ENCODE data around the gene NUCB2.
"Not testable (repeated sequence)": the region's sequence is repeated elsewhere in the genome, so short reads cannot be mapped to it uniquely, and the experiment has no call there.

The NUCB2 gene

GRCh38 chr11:17258670-17259069, 17.9 kb upstream of the NUCB2 start:
- no peaks in the 10 kb centered on the region for H3K27me3 Mint-ChIP-seq
- no peak for ATAC-seq
- H3K4me1 Mint-ChIP-seq = peaks cover 29% of the 10 kb centered on the region
- no peak for DNase-seq
- H3K4me3 Mint-ChIP-seq = no peak overlapping the region
- H3K27ac Mint-ChIP-seq = peak overlapping the region in 1 of 2 donors; percentile 72
- H3K9me3 Mint-ChIP-seq = no peaks in the 10 kb centered on the region

- Mint-ChIP-seq H3K27ac (no peak overlapping the region), H3K9me3 (no peaks in the 10 kb centered on the region), H3K27me3 (no peaks in the 10 kb centered on the region), H3K4me1 (peaks cover 34% of the 10 kb centered on the region), H3K4me3 (no peak overlapping the region)
- DNase-seq (no peak), ATAC-seq (peak; percentile 72)
Measured at GRCh38 chr11:17259519-17259918, 17.0 kb upstream of the NUCB2 start.

- no peak overlapping the region for H3K4me3 Mint-ChIP-seq
- H3K4me1 Mint-ChIP-seq = peaks cover 34% of the 10 kb centered on the region
- DNase-seq (no peak), ATAC-seq (no peak)
- no peaks in the 10 kb centered on the region for H3K9me3 Mint-ChIP-seq
- H3K27me3 Mint-ChIP-seq = no peaks in the 10 kb centered on the region
- H3K27ac Mint-ChIP-seq = no peak overlapping the region
Measured at GRCh38 chr11:17260020-17260419, 16.5 kb upstream of the NUCB2 start.

- DNase-seq = no peak
- H3K4me3 Mint-ChIP-seq = no peak overlapping the region
- no peaks in the 10 kb centered on the region for H3K27me3 Mint-ChIP-seq
- no peak for ATAC-seq
- H3K4me1 Mint-ChIP-seq = peaks cover 35% of the 10 kb centered on the region
- no peak overlapping the region for H3K27ac Mint-ChIP-seq
- no peaks in the 10 kb centered on the region for H3K9me3 Mint-ChIP-seq
Measured at GRCh38 chr11:17263769-17264168, 12.8 kb upstream of the NUCB2 start.

- Mint-ChIP-seq H3K27me3 (no peaks in the 10 kb centered on the region), H3K27ac (no peak overlapping the region), H3K4me3 (no peak overlapping the region), H3K9me3 (no peaks in the 10 kb centered on the region), H3K4me1 (peaks cover 26% of the 10 kb centered on the region)
- DNase-seq = no peak
- no peak for ATAC-seq
Measured at GRCh38 chr11:17266781-17267180, 9.8 kb upstream of the NUCB2 start.

- ATAC-seq (peak; percentile 68), DNase-seq (no peak)
- Mint-ChIP-seq H3K9me3 (no peaks in the 10 kb centered on the region), H3K4me3 (no peak overlapping the region), H3K4me1 (peaks cover 26% of the 10 kb centered on the region), H3K27me3 (peaks cover 3% of the 10 kb centered on the region), H3K27ac (no peak overlapping the region)
Measured at GRCh38 chr11:17267576-17267975, 9.0 kb upstream of the NUCB2 start.

GRCh38 chr11:17268500-17268899, 8.0 kb upstream of the NUCB2 start:
- not testable (repeated sequence) for DNase-seq, H3K9me3 Mint-ChIP-seq, H3K4me3 Mint-ChIP-seq, ATAC-seq, H3K27ac Mint-ChIP-seq
- Mint-ChIP-seq H3K4me1 (peaks cover 32% of the 10 kb centered on the region), H3K27me3 (peaks cover 12% of the 10 kb centered on the region)

- Mint-ChIP-seq H3K4me1 (peaks cover 28% of the 10 kb centered on the region), H3K27ac (no peak overlapping the region), H3K9me3 (no peaks in the 10 kb centered on the region), H3K4me3 (no peak overlapping the region), H3K27me3 (peaks cover 12% of the 10 kb centered on the region)
- DNase-seq (no peak), ATAC-seq (no peak)
Measured at GRCh38 chr11:17268902-17269301, 7.6 kb upstream of the NUCB2 start.

GRCh38 chr11:17272801-17273200, 3.7 kb upstream of the NUCB2 start:
- ATAC-seq (no peak), DNase-seq (no peak)
- H3K4me3 Mint-ChIP-seq = no peak overlapping the region
- H3K9me3 Mint-ChIP-seq = no peaks in the 10 kb centered on the region
- peaks cover 37% of the 10 kb centered on the region for H3K4me1 Mint-ChIP-seq
- H3K27ac Mint-ChIP-seq = no peak overlapping the region
- H3K27me3 Mint-ChIP-seq = peaks cover 12% of the 10 kb centered on the region

GRCh38 chr11:17273211-17273610, 3.3 kb upstream of the NUCB2 start:
- DNase-seq = no peak
- Mint-ChIP-seq H3K9me3 (no peaks in the 10 kb centered on the region), H3K27ac (no peak overlapping the region), H3K4me3 (no peak overlapping the region), H3K27me3 (peaks cover 12% of the 10 kb centered on the region), H3K4me1 (peaks cover 37% of the 10 kb centered on the region)
- ATAC-seq = no peak

- Mint-ChIP-seq H3K27ac (no peak overlapping the region), H3K27me3 (peaks cover 12% of the 10 kb centered on the region), H3K4me1 (peaks cover 38% of the 10 kb centered on the region), H3K9me3 (no peaks in the 10 kb centered on the region), H3K4me3 (no peak overlapping the region)
- DNase-seq (peak in 1 of 2 donors; percentile 35), ATAC-seq (no peak)
Measured at GRCh38 chr11:17273668-17274282, 2.8 kb upstream of the NUCB2 start.

GRCh38 chr11:17275400-17276235, 921 bp upstream of the NUCB2 start:
- DNase-seq (no peak), ATAC-seq (no peak)
- H3K27me3 Mint-ChIP-seq = peaks cover 12% of the 10 kb centered on the region
- peak overlapping the region; percentile 90 to 100 for H3K27ac Mint-ChIP-seq
- H3K4me1 Mint-ChIP-seq = peaks cover 37% of the 10 kb centered on the region
- no peaks in the 10 kb centered on the region for H3K9me3 Mint-ChIP-seq
- peak overlapping the region; percentile 73 to 85 for H3K4me3 Mint-ChIP-seq

- Mint-ChIP-seq H3K9me3 (no peaks in the 10 kb centered on the region), H3K4me1 (peaks cover 48% of the 10 kb centered on the region), H3K27me3 (peaks cover 12% of the 10 kb centered on the region), H3K4me3 (peak overlapping the region; percentile 73 to 85), H3K27ac (peak overlapping the region; percentile 90 to 100)
- peak; percentile 62 for ATAC-seq
- no peak for DNase-seq
Measured at GRCh38 chr11:17277024-17277584, 565 bp downstream of the NUCB2 start.

GRCh38 chr11:17280494-17281127, 4.1 kb downstream of the NUCB2 start:
- no peak for ATAC-seq
- H3K4me3 Mint-ChIP-seq = peak overlapping the region; percentile 64 to 85
- no peaks in the 10 kb centered on the region for H3K9me3 Mint-ChIP-seq
- DNase-seq = peak in 1 of 2 donors; percentile 26
- no peaks in the 10 kb centered on the region for H3K27me3 Mint-ChIP-seq
- peak overlapping the region; percentile 96 to 97 for H3K27ac Mint-ChIP-seq
- peaks cover 66% of the 10 kb centered on the region for H3K4me1 Mint-ChIP-seq

- ATAC-seq (peak; percentile 52), DNase-seq (no peak)
- Mint-ChIP-seq H3K27me3 (no peaks in the 10 kb centered on the region), H3K27ac (no peak overlapping the region), H3K4me3 (no peak overlapping the region), H3K9me3 (no peaks in the 10 kb centered on the region), H3K4me1 (peaks cover 76% of the 10 kb centered on the region)
Measured at GRCh38 chr11:17286332-17286731, 9.8 kb downstream of the NUCB2 start.

GRCh38 chr11:17287058-17287457, 10.5 kb downstream of the NUCB2 start:
- Mint-ChIP-seq H3K27ac (peak overlapping the region in 1 of 2 donors; percentile 14), H3K9me3 (no peaks in the 10 kb centered on the region), H3K4me1 (peaks cover 70% of the 10 kb centered on the region), H3K27me3 (no peaks in the 10 kb centered on the region), H3K4me3 (no peak overlapping the region)
- no peak for ATAC-seq
- no peak for DNase-seq

Measured in stimulated activated naive CD8-positive, alpha-beta T cell treated with anti-CD3 and anti-CD28 coated beads, Interleukin-15, amount 100 ng/mL, for 72 hours (primary cell).